A549 (cell line): Measurements from ENCODE around the gene PRKN.

ENCODE experiments used
- BCL3 ChIP-seq: fragments of >200 bp; sonication (Bioruptor Twin); formaldehyde crosslinking; IDR thresholded peaks from 3 replicates; pipeline ENCODE4 v1.6.1; 2016
- CBX2 ChIP-seq: fragments of 200-600 bp; sonication (generic); IDR thresholded peaks from 2 replicates; pipeline ENCODE4 v1.6.1; 2016; ENCODE audit warnings: low read depth, mild to moderate bottlenecking, borderline replicate concordance
- CBX8 ChIP-seq: fragments of 200-600 bp; sonication (generic); IDR thresholded peaks from 2 replicates; pipeline ENCODE4 v1.6.1; 2016
- CEBPB ChIP-seq, 2 experiments: fragments of >200 bp in 1 of 2; sonication (Bioruptor Twin) in 1 of 2; formaldehyde crosslinking in 1 of 2; IDR thresholded peaks; 2 replicates each; pipeline ENCODE4 v1.6.1; 2012 to 2016
- CHD2 ChIP-seq: fragments of 150-350 bp; IDR thresholded peaks from 2 replicates; pipeline ENCODE4 v1.6.1; 2014; ENCODE audit warnings: low read length; ENCODE audit not compliant: partially characterized antibody
- EP300 ChIP-seq, 2 experiments: fragments of >200 bp; sonication (Bioruptor Twin); formaldehyde crosslinking; IDR thresholded peaks; 2 replicates in 1 of 2; 3 replicates in 1 of 2; pipeline ENCODE4 v1.6.1; 2016 to 2017
- ESRRA ChIP-seq: fragments of 150-350 bp; IDR thresholded peaks from 2 replicates; pipeline ENCODE4 v1.6.1; 2014; ENCODE audit warnings: mild to moderate bottlenecking, low read length, borderline replicate concordance
- NR3C1 ChIP-seq: fragments of >200 bp; sonication (Bioruptor Twin); formaldehyde crosslinking; IDR thresholded peaks from 3 replicates; pipeline ENCODE4 v1.6.1; 2017
- POLR2A ChIP-seq: IDR thresholded peaks from 2 replicates; pipeline ENCODE4 v1.6.1; 2012; ENCODE audit warnings: mild to moderate bottlenecking, low read length
- RNF2 ChIP-seq: fragments of 200-600 bp; sonication (generic); IDR thresholded peaks from 2 replicates; pipeline ENCODE4 v1.6.1; 2016; ENCODE audit warnings: low read depth, mild to moderate bottlenecking, antibody characterized with exemption, moderate library complexity, borderline replicate concordance
- SMC3 ChIP-seq: fragments of >200 bp; sonication (Bioruptor Twin); formaldehyde crosslinking; IDR thresholded peaks from 3 replicates; pipeline ENCODE4 v1.6.1; 2018; ENCODE audit warnings: inconsistent platforms
- TF ChIP-seq, protein P1 (sequence below): fragments of >200 bp; sonication (Bioruptor Twin); formaldehyde crosslinking; IDR thresholded peaks from 3 replicates; pipeline ENCODE4 v1.5.1; 2016
- TF ChIP-seq, protein P2 (sequence below): IDR thresholded peaks from 2 replicates; pipeline ENCODE4 v1.6.1; 2012

GRCh38 chr6:162622572-162622971, 105.0 kb downstream of the PRKN start:
- TF ChIP-seq EP300 (IDR thresholded peaks at IDR 0.05): no peak
- TF ChIP-seq, protein P1, sequence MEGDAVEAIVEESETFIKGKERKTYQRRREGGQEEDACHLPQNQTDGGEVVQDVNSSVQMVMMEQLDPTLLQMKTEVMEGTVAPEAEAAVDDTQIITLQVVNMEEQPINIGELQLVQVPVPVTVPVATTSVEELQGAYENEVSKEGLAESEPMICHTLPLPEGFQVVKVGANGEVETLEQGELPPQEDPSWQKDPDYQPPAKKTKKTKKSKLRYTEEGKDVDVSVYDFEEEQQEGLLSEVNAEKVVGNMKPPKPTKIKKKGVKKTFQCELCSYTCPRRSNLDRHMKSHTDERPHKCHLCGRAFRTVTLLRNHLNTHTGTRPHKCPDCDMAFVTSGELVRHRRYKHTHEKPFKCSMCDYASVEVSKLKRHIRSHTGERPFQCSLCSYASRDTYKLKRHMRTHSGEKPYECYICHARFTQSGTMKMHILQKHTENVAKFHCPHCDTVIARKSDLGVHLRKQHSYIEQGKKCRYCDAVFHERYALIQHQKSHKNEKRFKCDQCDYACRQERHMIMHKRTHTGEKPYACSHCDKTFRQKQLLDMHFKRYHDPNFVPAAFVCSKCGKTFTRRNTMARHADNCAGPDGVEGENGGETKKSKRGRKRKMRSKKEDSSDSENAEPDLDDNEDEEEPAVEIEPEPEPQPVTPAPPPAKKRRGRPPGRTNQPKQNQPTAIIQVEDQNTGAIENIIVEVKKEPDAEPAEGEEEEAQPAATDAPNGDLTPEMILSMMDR: no peak
- TF ChIP-seq, protein P2, sequence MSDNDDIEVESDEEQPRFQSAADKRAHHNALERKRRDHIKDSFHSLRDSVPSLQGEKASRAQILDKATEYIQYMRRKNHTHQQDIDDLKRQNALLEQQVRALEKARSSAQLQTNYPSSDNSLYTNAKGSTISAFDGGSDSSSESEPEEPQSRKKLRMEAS: no peak
- TF ChIP-seq POLR2A: no peak
- TF ChIP-seq CEBPB (IDR thresholded peaks at IDR 0.05): no peak
- TF ChIP-seq RNF2: no peak
- TF ChIP-seq NR3C1: no peak
- no peak for TF ChIP-seq BCL3
- TF ChIP-seq CHD2: no peak
- no peak for TF ChIP-seq CBX8
- no peak for TF ChIP-seq CBX2
- TF ChIP-seq ESRRA: no peak
- no peak for TF ChIP-seq SMC3
